GM18909 (cell line): ENCODE data around the gene ADA.
"Not testable (repeated sequence)": the region's sequence is repeated elsewhere in the genome, so short reads cannot be mapped to it uniquely, and the experiment has no call there.

ENCODE experiments used
- ATAC-seq: cut with Tn5 transposase; IDR thresholded peaks from one replicate; pipeline ENCODE4 v1.9.1; 2021; ENCODE audit warnings: mild to moderate bottlenecking; ENCODE audit not compliant: unreplicated experiment, poor library complexity

The ADA gene

DNA sequence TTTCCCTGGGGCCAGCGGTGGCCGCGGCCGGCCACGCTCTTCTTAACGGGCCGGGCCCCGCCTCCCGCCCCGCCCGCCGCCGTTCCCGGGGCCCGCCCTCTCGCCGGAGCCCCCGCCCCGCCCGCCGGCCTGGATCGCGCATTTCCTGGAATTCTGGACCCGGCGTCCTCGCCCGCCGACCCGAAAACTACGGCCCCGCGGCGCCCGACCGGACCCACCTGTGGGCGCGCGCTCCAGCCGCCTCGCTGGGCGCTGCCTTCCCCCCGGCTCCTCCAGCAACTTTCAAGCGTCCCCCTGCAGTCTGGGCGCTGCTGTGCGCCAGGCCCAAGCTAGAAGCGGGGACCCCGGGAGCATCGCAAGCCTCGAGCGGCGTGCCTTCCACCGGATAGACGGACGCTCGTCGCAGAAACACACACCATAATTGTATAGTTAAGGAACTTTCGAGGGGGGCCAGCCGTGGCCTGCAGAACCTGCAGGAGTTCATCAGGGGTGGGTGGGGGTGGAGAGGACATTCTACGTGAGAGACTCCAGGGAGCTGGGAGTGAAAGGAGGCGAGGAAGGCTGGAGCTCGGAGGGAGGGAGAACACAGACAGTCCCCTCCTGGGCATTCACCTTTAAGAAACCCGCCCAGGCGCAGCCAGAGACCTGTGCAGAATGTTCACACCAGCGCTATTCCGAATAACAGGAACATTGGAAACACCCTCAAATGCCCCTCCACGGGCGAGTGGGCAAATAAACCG, at the start of gene ADA:
Gene ADA (minus strand): TSS at position 16 of the 740 bp plus-strand sequence. CDS start 92 bp downstream, outside the sequence.
- no peak for ATAC-seq

DNA sequence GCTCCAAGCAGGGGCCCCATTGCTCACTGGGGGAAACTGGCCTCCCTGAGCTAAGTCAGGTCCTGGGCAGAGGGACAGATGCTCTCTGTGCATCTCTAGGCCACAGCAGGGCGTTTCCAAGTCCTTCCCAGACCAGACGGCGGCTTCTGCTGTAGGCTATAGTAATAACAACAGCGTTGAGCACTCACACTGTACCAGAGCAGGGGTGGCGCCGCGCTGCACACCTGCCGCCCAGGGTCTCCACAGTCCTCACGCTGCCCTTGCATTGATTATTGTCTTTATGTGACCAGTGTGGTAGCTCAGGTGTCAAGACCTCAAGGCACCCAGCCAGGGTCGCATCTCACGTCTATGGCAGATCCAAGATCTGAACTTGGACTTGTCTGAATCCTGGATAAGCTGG, 48.8 kb upstream of the ADA start:
- ATAC-seq, result no peak

DNA sequence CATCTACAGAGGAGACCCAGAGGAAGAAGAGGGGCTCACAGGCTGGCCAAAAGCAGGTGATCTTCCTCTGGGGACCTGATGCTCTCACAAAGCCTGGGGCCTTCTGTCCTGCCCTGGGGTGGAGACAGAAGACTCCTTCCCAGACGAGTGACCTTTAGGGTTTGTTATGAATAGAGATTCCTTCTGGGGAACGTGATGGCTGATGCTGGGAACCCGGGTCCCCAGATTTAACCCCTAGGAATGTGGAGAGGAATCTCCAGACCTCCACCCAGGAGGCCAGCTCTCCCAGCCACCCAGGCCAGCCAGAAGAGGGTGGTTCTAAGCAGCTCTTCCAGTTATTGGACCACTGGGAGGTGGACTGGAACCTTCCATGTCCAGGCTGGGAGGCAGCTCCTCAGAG, 46.9 kb upstream of the ADA start:
- ATAC-seq, result no peak

DNA sequence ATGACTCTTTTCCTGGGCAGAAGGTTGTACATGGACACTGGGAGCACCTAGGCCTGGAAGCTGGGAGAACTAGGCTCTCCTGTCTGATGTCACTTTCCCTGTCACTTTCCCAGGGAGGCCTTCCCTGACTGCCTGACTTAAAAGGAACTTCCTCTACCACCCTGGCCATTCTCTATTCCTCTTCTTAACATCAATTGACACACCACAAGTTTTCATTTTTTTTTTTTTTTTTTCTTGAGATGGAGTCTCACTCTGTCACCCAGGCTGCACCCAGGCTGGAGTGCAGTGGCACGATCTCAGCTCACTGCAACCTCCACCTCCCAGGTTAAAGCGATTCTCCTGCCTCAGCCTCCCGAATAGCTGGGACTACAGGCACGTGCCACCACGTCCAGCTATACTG, 45.5 kb upstream of the ADA start:
- not testable (repeated sequence) for ATAC-seq

DNA sequence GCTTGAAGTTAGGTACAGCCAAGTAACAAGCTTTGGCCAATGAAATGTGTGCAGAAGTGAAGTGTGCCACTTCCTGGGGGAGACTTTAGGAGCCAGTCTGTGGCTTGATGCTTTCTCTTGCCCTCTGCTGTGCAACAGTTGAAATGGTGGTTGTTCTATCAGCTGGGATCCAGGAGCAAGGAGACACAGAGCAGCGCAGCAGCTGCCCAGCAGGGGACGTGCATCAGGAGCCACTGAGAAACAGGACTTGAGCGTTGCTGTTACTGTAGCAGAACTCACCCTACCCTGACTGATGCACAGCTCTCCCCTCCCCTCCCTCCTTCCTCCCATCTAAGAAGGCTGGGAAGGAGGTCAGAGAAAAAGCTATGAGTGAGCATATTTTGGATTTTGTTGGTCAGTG, 44.8 kb upstream of the ADA start:
- ATAC-seq, result no peak

DNA sequence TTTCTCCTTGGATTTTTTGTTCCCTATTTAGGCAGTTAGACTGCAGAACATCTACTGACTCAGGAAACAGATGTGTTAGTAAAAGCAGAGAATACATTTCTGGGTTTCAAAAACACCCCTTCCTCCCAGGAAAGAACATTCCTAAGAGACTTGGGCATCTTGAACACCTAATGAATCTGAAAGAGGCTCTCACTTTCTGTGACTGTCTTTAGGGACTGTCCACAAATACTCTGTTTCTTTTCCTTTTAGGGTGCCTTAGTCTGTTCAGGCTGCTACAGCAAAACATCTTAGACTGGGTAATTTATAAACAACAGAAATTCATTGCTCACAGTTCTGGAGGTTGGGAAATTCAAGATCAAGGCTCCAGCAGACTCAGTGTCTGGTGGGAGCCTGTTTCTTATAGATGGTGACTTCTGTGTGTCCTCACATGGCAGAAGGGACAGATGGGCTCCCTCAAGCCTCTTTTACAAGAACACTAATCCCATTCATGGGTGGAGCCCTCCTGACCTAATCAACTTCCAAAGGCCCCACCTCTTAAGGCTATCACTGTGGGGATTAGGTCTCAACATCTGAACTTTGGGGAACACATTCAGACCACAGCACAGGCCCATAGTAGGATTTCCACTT, 44.3 kb upstream of the ADA start:
- ATAC-seq, result no peak

DNA sequence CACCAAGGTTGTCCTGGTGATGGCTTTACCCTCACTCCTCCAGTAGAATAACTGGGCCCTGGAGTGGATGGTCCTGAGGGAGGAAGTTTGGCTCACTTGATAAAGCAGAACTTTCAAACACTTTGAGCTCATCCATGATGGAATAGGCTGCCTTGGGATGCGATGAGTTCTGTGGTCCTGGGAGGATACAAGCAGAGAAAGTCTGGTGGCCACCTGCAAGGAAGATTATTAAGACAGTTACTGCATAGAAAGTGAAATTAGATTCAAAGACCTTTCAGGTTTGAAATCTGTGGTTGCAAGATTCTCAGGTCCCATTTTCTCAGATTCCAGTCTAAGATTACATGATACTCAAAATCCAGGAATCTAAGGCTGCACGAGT, 43.8 kb upstream of the ADA start:
- ATAC-seq, result no peak

DNA sequence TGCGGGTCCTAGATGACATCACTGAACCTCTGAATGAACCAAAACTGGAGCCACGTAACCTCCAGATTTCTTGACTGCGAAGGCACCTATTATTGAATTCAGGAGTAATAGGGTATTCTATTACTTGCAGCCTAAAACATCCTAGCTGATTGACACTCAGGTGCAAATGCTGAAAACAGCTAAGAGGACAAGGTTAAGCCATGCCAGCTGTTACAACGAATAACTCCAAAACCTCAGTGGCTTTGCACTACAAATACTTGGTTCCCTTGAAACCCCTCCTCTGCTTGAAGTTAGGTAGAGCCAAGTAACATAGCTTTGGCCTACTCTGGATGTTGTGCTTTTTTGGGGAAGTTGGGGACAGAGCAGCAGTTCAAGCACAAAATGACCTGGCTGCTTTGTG, 42.7 kb upstream of the ADA start:
- ATAC-seq, result no peak

DNA sequence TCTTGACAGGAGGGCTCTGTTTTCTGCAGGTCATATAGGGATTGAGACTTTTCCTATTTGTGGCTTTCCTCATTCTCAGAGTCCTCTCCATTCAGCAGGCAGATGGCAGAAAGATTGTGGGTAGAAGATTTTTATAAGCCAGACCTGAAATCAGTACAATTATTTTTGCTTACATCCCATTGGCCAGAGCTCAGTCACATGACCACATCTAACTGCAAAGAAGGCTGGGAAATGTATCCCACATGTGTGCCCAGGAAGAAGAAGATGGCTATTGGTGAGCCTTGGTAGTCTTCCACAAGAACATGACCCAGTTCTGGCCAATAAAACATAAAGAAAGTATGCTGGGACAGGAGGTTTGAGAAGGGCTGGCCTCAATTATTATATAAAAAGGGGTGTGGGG, 42.1 kb upstream of the ADA start:
- no peak for ATAC-seq

DNA sequence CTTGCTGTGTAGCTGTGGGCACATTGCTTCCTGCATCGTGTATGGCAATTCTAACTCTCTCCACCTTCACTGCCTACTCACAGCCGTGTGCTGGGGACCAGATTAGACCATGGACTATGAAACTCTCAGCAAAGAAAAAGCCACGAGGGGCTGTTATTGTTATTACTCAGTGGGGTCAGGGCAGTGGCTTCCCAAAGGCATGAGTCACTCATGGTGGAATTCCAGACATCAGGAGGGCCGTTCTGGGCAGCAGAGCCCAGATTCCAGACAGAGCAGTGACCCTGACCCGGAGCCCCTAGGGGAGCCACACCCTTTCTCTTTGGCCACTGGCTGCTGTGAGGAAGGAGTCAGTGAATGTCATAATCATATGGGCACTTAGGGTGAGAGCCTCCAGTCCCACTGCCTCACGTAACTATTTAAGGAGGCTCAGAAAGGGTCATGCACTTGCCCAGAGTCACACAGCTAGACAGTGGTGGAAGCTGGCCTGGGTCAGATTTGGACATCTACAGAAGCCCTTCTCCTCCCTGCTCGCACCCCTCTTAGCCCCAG, 41.5 kb upstream of the ADA start:
- no peak for ATAC-seq

DNA sequence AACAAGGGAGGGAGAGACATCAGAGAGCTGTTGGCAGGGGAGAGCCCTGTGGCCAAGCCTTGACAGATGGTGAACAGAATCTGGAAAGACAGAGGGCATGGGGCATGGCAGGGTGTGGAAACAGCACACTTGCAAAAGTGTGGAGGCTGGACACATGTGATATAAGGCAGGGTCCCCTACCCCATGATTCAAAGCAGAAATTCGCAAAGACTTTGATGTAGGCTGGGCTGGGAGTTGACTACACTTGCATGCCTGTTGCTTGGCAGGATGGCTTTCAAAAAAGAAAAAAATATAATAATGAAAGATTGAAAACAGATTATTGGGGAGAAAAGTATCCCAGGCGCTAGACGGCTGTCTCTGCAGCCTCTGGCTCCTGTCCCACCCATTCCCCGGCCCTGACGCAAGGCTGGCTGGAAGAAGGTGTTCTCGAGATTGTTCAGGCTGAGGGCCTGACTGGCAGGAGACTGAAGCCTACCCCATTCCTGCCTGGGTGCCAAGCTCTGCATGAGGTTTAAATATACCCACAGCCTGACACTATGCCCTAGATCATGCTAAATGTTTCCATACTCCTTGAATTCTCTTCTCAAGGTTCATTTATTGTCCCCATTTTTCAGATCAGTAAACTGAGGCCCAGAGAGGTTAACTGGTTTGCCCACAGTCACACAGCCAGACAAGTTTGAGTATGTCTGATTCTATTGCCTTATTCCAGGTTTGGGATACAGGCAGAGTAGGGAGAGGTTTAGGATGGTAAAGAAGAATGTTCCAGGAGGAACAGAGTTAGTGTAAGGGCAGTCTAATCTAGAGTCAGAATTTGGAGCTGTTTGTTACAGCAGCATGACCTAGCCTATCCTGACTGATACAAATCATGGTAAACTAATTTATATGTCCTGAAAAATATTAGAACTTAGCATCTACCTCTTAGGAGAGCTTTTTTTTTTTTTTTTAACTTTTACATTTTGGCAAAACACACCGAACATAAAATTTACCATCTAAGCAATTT, 40.2 kb upstream of the ADA start:
- ATAC-seq, result no peak

DNA sequence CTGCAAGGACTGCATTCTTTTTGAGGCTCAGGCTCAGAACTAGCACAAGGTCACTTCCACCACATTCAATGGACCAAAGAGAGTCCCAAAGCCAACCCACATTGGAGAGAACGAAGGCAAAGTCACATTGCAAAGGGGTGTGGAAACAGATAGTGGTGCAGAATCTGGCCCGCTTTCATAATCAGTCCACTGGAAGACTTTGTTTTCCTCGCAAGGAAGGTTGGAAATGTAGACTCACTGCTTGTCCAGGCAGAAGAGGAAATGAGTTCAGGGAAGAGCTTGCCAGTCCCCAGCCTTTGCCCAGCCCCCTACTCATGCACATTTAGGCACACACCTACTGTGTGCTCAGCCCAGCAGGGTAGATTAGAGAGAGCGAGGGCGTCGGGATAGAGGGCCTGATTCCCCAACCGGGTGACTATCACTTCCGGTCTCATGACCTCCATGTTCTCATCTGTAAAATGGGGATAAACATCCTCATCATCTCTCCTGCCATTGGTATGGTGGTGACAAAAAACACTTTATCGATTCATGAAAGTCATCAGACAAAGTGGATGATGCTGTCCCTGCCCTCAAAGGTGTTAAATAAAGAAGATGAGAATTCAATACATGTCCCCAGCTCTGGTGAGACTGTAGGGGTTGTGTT, 39.4 kb upstream of the ADA start:
- no peak for ATAC-seq

DNA sequence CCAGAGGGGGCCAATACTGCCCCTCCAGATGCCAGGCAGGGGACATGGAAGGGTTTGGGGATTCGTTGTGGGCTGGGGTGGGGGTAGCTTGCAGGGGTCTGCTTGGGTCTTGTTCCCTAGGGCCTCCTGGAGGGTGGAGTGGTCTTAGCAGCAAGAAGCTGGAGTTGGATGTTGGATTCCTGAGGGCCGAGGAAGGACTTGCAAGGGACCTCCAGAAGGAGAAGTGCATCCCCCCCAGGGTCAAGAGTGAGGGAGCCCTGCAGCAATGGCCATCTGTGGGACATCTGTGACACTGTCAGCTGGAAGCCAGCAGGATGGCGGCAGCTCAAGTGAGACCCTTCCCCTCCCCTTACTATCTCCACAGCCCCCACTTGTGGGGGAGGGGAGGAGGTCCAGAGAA, 38.3 kb upstream of the ADA start:
- ATAC-seq, result no peak

DNA sequence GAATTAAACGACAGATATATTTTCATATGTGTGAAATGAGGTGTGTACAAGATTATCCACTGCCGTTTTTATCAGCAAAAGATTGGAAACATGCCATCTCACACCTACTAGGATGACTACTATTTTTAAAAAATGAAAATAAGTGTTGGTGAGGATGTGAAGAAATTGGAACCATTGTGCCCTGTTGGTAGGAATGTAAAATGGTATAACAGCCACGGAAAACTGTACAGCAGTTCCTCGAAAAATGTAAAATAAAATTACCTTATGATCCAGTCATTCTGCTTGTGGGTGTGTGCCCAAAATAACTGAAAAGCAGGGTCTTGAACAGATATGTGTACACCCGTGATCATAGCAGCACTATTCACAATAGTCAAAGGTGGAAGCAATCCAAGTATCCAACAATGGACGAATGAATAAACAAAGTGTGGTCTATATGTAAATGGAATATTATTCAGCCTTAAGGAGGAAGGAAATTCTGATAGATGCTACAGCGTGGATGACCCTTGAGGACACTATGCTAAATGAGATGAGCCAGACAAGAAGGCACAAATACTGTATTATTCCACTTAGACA, 36.6 kb upstream of the ADA start:
- ATAC-seq, result no peak

DNA sequence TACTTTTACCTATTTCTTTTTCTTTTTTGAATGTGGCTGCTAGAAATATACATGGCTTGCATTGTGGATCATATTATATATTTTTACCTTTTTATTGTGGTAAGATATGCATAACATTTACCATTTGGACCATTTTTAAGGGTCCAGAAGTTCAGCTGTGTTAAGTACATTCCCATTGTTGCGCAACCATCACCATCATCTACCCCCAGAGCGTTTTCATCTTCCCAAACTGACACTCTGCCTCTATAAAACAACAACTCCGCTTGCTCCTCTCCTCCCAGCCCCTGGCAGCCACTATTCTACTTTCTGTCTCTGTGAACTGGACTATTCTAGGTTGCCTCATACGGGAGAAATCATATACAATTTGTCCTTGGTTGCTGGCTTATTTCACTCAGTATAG, 35.4 kb upstream of the ADA start:
- no peak for ATAC-seq

DNA sequence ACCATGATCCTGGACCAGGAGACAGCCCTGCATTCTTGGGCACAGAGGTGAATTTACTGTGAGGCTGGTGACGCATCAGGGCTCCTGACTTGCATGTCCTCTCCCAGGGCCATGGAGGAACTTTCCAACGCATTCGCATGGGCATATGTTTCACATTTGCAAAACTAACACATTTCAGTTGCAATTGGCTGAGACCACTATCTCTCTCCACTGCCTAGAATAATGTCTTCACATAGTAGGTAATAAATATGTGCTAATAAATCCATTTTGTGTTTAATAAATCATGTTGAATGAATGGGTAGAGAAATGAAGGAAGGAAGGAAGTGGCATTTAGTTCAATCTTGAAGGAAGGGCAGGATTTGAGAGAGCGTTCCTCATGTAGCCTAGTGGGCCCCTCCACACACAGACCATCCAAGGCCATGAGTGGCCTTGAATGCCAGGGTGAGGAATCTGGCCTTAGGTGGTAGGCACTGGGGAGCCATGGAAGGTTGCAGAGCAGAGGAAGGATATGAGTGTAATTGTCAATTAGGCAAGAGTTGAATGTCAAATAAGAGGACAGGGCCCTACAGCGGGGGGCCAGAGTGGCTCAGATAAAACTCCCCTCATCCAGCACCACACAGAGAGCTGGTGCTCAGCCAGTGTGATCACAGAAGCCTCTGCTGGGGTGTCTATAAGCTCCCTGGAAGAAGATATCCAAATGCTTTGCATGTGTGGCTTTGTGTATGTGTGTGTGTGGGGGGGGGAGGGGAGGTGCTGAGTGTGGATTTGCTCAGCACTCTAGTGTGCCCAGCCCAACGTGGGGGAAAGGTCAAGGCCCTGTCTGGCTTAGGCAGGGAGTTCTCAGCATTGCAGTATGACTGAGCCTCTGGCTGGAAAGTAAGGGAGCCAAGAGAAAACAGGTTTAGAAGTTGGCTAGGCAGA, 32.8 kb upstream of the ADA start:
- no peak for ATAC-seq

DNA sequence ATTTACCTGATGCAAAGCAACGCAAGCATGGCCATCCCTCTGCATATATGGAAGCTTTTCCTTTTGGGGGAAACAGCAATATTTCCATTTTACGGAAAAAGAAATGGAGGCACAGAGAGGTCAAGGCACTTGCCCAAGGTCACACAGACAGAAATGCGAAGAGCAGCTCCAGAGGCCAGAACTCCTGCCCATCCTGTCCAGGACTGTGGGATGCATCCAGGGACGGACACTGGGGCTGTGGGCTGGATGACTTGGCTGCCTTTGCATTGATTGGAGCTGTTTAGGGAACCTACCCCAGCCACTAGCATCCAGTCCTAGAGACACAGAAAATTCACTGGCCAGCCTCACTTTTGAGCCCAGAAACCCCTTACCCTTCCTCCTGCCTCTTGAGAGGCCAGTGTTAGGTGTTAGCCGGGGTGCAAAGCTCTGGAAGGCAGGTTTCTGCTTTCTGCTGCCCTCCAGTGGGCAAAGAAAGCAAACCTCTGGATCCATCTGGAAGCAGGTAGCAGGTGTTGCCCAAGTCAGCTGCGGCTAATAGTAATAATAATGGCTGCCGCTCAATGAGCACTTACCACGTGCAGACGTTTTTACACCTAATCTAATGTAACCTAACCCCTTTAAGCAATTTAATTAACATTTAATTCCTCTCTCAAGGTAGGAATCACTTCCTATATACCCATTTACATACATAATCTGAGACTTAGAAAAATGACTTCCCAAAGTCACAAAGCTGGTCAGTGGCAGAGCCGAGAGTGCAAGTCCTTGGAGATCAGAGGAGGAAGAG, 32.0 kb upstream of the ADA start:
- peak; percentile 54 for ATAC-seq
